ENCODE measurements around the gene JRKL. TPM values are rescaled to one million over a fixed set of nuclear protein-coding genes. Genes with fewer than 3 reads are reported as not detected.

Gene JRKL
- total and polyA plus RNA-seq, 5 donors, result 4.4 to 8.5 (median 7.0) TPM

Small RNA genes within 50 kb of the gene (microRNA-seq; reads per million reads assigned to microRNA genes)
- 0 reads per million in 2 donors for gene MIR1260B

Other genes with a start within 250 kb of the JRKL start
- 1 to 10 TPM; 7.0 to 9.9 (median 7.9) TPM for gene MAML2, start 46.8 kb upstream of the JRKL start, total RNA-seq
- gene MAML2, start 46.8 kb upstream of the JRKL start, polyA plus RNA-seq, result 2.7 TPM
- gene CCDC82, start 101 bp upstream of the JRKL start, total RNA-seq, result 10 to 100 TPM; 17.2 to 23.1 (median 18.5) TPM
- gene CCDC82, start 101 bp upstream of the JRKL start, polyA plus RNA-seq, result 23.1 TPM